Spleen (tissue), 7 donors: Measurements from ENCODE around the gene NACAD.

ENCODE experiments used
- CTCF ChIP-seq, 11 experiments: fragments of 200-600 bp in 7 of 11; fragments of 450-650 bp in 4 of 11; sonication (generic) in 4 of 11; IDR thresholded peaks in 8 of 11; conservative IDR thresholded peaks in 3 of 11; 1 replicate in 7 of 11; 2 replicates in 4 of 11; pipeline versions ENCODE4 v1.4.0 to v1.8.0; 2016 to 2021; ENCODE audit warnings: antibody characterized with exemption in 11 of 11, inconsistent platforms in 4 of 11, mild to moderate bottlenecking in 1 of 11
- POLR2A ChIP-seq, 3 donors: fragments of 450-650 bp; IDR thresholded peaks; one replicate each; pipeline ENCODE4 v1.5.1; 2017; ENCODE audit warnings: antibody characterized with exemption in 3 of 3, mild to moderate bottlenecking in 1 of 3
- POLR2AphosphoS5 ChIP-seq, 3 donors: sonication (generic); formaldehyde crosslinking; IDR thresholded peaks; one replicate each; pipeline ENCODE4 v1.5.1; 2017; ENCODE audit warnings: antibody characterized with exemption in 3 of 3
- donor health status: DM: no; HTN: no; CAD: no; lungs with moderate emphysema.
- donor health status: DM: no; HTN: no; CAD: no.
- donor health status: DM: no; HTN: no; CAD: no.

- TF ChIP-seq CTCF (IDR thresholded peaks at IDR 0.05 in 8 of 11, conservative IDR thresholded peaks at IDR 0.05 in 3 of 11) (no peak), POLR2A (IDR thresholded peaks at IDR 0.05) (no peak), POLR2AphosphoS5 (IDR thresholded peaks at IDR 0.05) (no peak)
Observed at GRCh38 chr7:45072131-45073030, 16.4 kb downstream of the NACAD start.
